ENCODE measurements around the gene BBS1.

BBS1 gene

DNA sequence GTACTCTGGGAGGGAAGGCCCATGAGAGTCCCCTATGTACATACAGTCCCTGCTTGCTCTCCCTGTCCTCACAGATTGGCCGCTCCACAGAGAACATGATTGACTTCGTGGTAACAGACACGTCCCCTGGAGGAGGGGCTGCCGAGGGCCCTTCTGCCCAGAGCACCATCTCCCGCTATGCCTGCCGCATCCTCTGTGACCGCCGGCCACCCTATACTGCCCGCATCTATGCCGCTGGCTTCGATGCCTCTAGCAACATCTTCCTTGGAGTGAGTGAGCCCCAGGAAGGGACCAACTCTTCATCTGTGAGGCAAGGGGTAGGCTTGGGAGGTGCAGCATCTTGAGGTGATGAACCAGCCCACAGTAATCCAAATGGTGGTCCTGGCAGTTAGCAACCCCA is 37.3 kb upstream of the BBS1 start:
- TF ChIP-seq ZNF221 (tag by site-specific recombination; IDR thresholded peaks at IDR 0.05; ENCODE audit: borderline replicate concordance), result no peak
- Histone ChIP-seq H3K36me3 (ENCODE audit: control insufficient read depth in 2 of 2, insufficient read depth in 1 of 2, low read length in 2 of 2) (peaks cover 0 to 62% of the 10 kb centered on the region in 2 experiments; a peak in 2 of 3 replicates), H3K9me3 (ENCODE audit: control insufficient read depth, insufficient read depth, low read depth, low read length) (no peaks in the 10 kb centered on the region), H3K4me1 (ENCODE audit: control insufficient read depth, insufficient read depth, low read length) (no peaks in the 10 kb centered on the region), H3K27ac (ENCODE audit: extremely low read depth, low read depth, low read length) (no peak overlapping the region), H3K4me3 (ENCODE audit: low read depth, low read length) (no peak overlapping the region)
- CTCF ChIA-PET, result no interaction called here
- POLR2A ChIA-PET, result interaction anchor here (0.7 kb wide), 1 partner anchor 11 kb away, joined by 3 read pairs; no protein-coding TSS in a partner anchor

- Histone ChIP-seq H3K9me3 (ENCODE audit: control insufficient read depth, insufficient read depth, low read depth, low read length) (no peaks in the 10 kb centered on the region), H3K4me1 (ENCODE audit: control insufficient read depth, insufficient read depth, low read length) (no peaks in the 10 kb centered on the region), H3K27ac (ENCODE audit: extremely low read depth, low read depth, low read length) (no peak overlapping the region), H3K36me3 (ENCODE audit: control insufficient read depth in 2 of 2, insufficient read depth in 1 of 2, low read length in 2 of 2) (peaks cover 0 to 57% of the 10 kb centered on the region in 2 experiments; a peak in 2 of 3 replicates), H3K4me3 (ENCODE audit: low read depth, low read length) (no peak overlapping the region)
- TF ChIP-seq ZBTB17 (tag by site-specific recombination; IDR thresholded peaks at IDR 0.05), result no peak
- no peak for TF ChIP-seq BCL11A (tag by site-specific recombination; IDR thresholded peaks at IDR 0.05; ENCODE audit: low read depth)
- TF ChIP-seq WT1 (tag by site-specific recombination; IDR thresholded peaks at IDR 0.05), result no peak
- peak; percentile 63 for TF ChIP-seq ZIC2 (tag by site-specific recombination; IDR thresholded peaks at IDR 0.05)
- TF ChIP-seq ZNF175 (tag by site-specific recombination; IDR thresholded peaks at IDR 0.05), result no peak
- peak; percentile 82 for TF ChIP-seq GLIS1 (tag by site-specific recombination; IDR thresholded peaks at IDR 0.05)
- TF ChIP-seq ZNF426 (tag by site-specific recombination; IDR thresholded peaks at IDR 0.05), result no peak
- ChIA-PET POLR2A (interaction anchor here (0.7 to 1.2 kb wide), 3 partner anchors 10 to 52 kb away, joined by 3 to 5 read pairs (median 3); no protein-coding TSS in a partner anchor), CTCF (no interaction called here)
These were observed 36.6 kb upstream of the BBS1 start for GRCh38 chr11:66473608-66474515.

DNA sequence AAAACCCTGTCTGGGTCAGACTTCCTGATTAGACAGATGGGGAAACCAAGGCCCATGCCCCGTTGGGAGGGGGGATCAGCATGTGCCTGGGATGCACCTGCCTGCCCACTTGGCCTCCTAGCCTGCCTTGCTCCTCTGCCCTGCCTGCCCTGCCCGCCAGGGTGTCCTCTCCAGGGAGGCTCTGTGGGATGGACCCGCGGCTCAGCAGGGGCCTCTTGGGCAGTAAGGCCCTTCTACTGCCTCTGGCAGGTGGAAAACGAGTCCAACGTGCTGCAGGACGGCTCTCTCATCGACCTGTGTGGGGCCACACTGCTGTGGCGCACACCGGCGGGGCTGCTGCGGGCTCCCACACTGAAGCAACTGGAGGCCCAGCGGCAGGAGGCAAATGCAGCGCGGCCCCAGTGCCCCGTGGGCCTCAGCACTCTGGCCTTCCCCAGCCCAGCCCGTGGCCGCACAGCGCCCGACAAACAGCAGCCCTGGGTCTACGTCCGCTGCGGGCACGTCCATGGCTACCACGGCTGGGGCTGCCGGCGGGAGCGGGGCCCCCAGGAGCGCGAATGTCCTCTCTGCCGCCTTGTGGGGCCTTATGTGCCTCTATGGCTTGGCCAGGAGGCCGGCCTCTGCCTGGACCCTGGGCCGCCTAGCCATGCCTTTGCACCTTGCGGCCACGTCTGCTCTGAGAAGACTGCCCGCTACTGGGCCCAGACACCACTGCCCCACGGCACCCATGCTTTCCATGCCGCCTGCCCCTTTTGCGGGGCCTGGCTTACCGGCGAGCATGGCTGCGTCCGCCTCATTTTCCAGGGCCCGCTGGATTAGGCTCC is 34.9 kb upstream of the BBS1 start:
- H3K27ac ChIP-seq (ENCODE audit: extremely low read depth, low read depth, low read length), result no peak overlapping the region
- no peak overlapping the region for H3K4me3 ChIP-seq (ENCODE audit: low read depth, low read length)
- no peak for TF ChIP-seq ZNF16 (tag by site-specific recombination; IDR thresholded peaks at IDR 0.05; ENCODE audit: low read depth)
- TF ChIP-seq ZFP3 (tag by site-specific recombination; IDR thresholded peaks at IDR 0.05; ENCODE audit: low read depth), result no peak
- TF ChIP-seq GLIS1 (tag by site-specific recombination; IDR thresholded peaks at IDR 0.05), result peak; percentile 32
- no peak for TF ChIP-seq YY2 (tag by site-specific recombination; IDR thresholded peaks at IDR 0.05)
- peak; percentile 57 for TF ChIP-seq ZIC2 (tag by site-specific recombination; IDR thresholded peaks at IDR 0.05)
- ChIA-PET POLR2A (interaction anchor here (0.9 to 1.2 kb wide), 3 partner anchors 9 to 16 kb away, joined by 5 to 7 read pairs (median 5); partner anchors contain the start of gene PELI3), CTCF (no interaction called here)
- no peaks in the 10 kb centered on the region for H3K9me3 ChIP-seq (ENCODE audit: control insufficient read depth, insufficient read depth, low read depth, low read length)
- H3K36me3 ChIP-seq (ENCODE audit: control insufficient read depth in 2 of 2, insufficient read depth in 1 of 2, low read length in 2 of 2), result peaks cover 0 to 45% of the 10 kb centered on the region in 2 experiments; a peak in 2 of 3 replicates
- no peaks in the 10 kb centered on the region for H3K4me1 ChIP-seq (ENCODE audit: control insufficient read depth, insufficient read depth, low read length)

- Histone ChIP-seq H3K36me3 (ENCODE audit: control insufficient read depth in 2 of 2, insufficient read depth in 1 of 2, low read length in 2 of 2) (peaks cover 0 to 38% of the 10 kb centered on the region in 2 experiments; a peak in 2 of 3 replicates), H3K4me3 (ENCODE audit: low read depth, low read length) (no peak overlapping the region), H3K4me1 (ENCODE audit: control insufficient read depth, insufficient read depth, low read length) (no peaks in the 10 kb centered on the region), H3K9me3 (ENCODE audit: control insufficient read depth, insufficient read depth, low read depth, low read length) (no peaks in the 10 kb centered on the region), H3K27ac (ENCODE audit: extremely low read depth, low read depth, low read length) (no peak overlapping the region)
- POLR2A ChIA-PET, result interaction anchor here (0.9 kb wide), 1 partner anchor 10 kb away, joined by 7 read pairs; the partner anchor contains the start of gene PELI3
- CTCF ChIA-PET, result no interaction called here
- TF ChIP-seq, protein P1, sequence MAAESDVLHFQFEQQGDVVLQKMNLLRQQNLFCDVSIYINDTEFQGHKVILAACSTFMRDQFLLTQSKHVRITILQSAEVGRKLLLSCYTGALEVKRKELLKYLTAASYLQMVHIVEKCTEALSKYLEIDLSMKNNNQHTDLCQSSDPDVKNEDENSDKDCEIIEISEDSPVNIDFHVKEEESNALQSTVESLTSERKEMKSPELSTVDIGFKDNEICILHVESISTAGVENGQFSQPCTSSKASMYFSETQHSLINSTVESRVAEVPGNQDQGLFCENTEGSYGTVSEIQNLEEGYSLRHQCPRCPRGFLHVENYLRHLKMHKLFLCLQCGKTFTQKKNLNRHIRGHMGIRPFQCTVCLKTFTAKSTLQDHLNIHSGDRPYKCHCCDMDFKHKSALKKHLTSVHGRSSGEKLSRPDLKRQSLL (tag by site-specific recombination; IDR thresholded peaks at IDR 0.05), result no peak
- TF ChIP-seq ZFHX2 (tag by site-specific recombination; conservative IDR thresholded peaks at IDR 0.05) (peak; percentile 33; the same call in 1 of the 2 replicates), KLF10 (tag by site-specific recombination; IDR thresholded peaks at IDR 0.05) (no peak), EGR2 (tag by site-specific recombination; IDR thresholded peaks at IDR 0.05; ENCODE audit: low read depth) (peak; percentile 58; the same call in 1 of the 2 replicates), GLIS2 (tag by site-specific recombination; IDR thresholded peaks at IDR 0.05) (peak; percentile 54), ZFP69B (tag by site-specific recombination; IDR thresholded peaks at IDR 0.05) (no peak)
- TF ChIP-seq, protein P2, sequence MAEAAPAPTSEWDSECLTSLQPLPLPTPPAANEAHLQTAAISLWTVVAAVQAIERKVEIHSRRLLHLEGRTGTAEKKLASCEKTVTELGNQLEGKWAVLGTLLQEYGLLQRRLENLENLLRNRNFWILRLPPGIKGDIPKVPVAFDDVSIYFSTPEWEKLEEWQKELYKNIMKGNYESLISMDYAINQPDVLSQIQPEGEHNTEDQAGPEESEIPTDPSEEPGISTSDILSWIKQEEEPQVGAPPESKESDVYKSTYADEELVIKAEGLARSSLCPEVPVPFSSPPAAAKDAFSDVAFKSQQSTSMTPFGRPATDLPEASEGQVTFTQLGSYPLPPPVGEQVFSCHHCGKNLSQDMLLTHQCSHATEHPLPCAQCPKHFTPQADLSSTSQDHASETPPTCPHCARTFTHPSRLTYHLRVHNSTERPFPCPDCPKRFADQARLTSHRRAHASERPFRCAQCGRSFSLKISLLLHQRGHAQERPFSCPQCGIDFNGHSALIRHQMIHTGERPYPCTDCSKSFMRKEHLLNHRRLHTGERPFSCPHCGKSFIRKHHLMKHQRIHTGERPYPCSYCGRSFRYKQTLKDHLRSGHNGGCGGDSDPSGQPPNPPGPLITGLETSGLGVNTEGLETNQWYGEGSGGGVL (tag by site-specific recombination; IDR thresholded peaks at IDR 0.05), result no peak
These were observed 34.1 kb upstream of the BBS1 start for GRCh38 chr11:66476173-66476840.

Measured in HEK293 (cell line).